ENCODE measurements around the gene KCNT1. TPM values are rescaled to one million over a fixed set of nuclear protein-coding genes. Genes with fewer than 3 reads are reported as not detected.

KCNT1 gene
- total RNA-seq, 6 experiments from 2014 or later, result not detected

GRCh38 chr9:135661816-135662560 lies 40.0 kb upstream of the KCNT1 start:
- DNase-seq, result no peak
- Mint-ChIP-seq H3K27ac (no peak overlapping the region), H3K4me1 (ENCODE audit: low read depth) (no peaks in the 10 kb centered on the region), H3K4me3 (no peak overlapping the region), H3K36me3 (ENCODE audit: low read depth) (no peaks in the 10 kb centered on the region), H3K27me3 (ENCODE audit: insufficient read depth) (peaks cover 4% of the 10 kb centered on the region), H3K9me3 (peaks cover 3% of the 10 kb centered on the region; the same call in 1 of the 2 replicates)
- TF ChIP-seq CTCF (IDR thresholded peaks at IDR 0.05), result no peak

GRCh38 chr9:135662758-135663450 lies 39.1 kb upstream of the KCNT1 start, which contains the start of gene LCN9:
LCN9 (plus strand) TSS chr9:135663309; CDS start chr9:135663322, 13 bp downstream.
- H3K27ac Mint-ChIP-seq, result no peak within 1 kb of the TSS
- H3K36me3 Mint-ChIP-seq (ENCODE audit: low read depth), result no peaks in the 10 kb centered on the region
- H3K4me1 Mint-ChIP-seq (ENCODE audit: low read depth), result no peaks in the 10 kb centered on the region
- DNase-seq, result no peak
- TF ChIP-seq CTCF (IDR thresholded peaks at IDR 0.05), result no peak
- no peak within 1 kb of the TSS for H3K4me3 Mint-ChIP-seq
- H3K27me3 Mint-ChIP-seq (ENCODE audit: insufficient read depth), result peaks cover 4% of the 10 kb centered on the region
- H3K9me3 Mint-ChIP-seq, result peaks cover 3% of the 10 kb centered on the region; the same call in 1 of the 2 replicates

- Mint-ChIP-seq H3K36me3 (ENCODE audit: low read depth) (no peaks in the 10 kb centered on the region), H3K27ac (no peak overlapping the region), H3K9me3 (peaks cover 5% of the 10 kb centered on the region; the same call in 1 of the 2 replicates), H3K27me3 (ENCODE audit: insufficient read depth) (peaks cover 4% of the 10 kb centered on the region), H3K4me3 (no peak overlapping the region), H3K4me1 (ENCODE audit: low read depth) (no peaks in the 10 kb centered on the region)
- TF ChIP-seq CTCF (IDR thresholded peaks at IDR 0.05), result no peak
- no peak for DNase-seq
Observed at GRCh38 chr9:135663451-135663770, 38.6 kb upstream of the KCNT1 start.

- Mint-ChIP-seq H3K9me3 (peaks cover 9% of the 10 kb centered on the region), H3K4me3 (no peak overlapping the region), H3K36me3 (ENCODE audit: low read depth) (no peaks in the 10 kb centered on the region), H3K27me3 (ENCODE audit: insufficient read depth) (peaks cover 4% of the 10 kb centered on the region), H3K4me1 (ENCODE audit: low read depth) (no peaks in the 10 kb centered on the region), H3K27ac (no peak overlapping the region)
- DNase-seq, result no peak
- TF ChIP-seq CTCF (IDR thresholded peaks at IDR 0.05), result no peak
Observed at GRCh38 chr9:135663857-135664256, 38.1 kb upstream of the KCNT1 start.

- DNase-seq, result no peak
Observed at GRCh38 chr9:135664266-135664665, 37.7 kb upstream of the KCNT1 start.

More at GRCh38 chr9:135664266-135664665, 37.7 kb upstream of the KCNT1 start:
- peaks cover 4% of the 10 kb centered on the region for H3K27me3 Mint-ChIP-seq (ENCODE audit: insufficient read depth)
- TF ChIP-seq CTCF (IDR thresholded peaks at IDR 0.05), result no peak
- peaks cover 13% of the 10 kb centered on the region for H3K9me3 Mint-ChIP-seq
- H3K36me3 Mint-ChIP-seq (ENCODE audit: low read depth), result no peaks in the 10 kb centered on the region
- no peak overlapping the region for H3K4me3 Mint-ChIP-seq
- no peak overlapping the region for H3K27ac Mint-ChIP-seq
- H3K4me1 Mint-ChIP-seq (ENCODE audit: low read depth), result no peaks in the 10 kb centered on the region
